Gastrocnemius medialis (tissue), 4 donors: Measurements from ENCODE around the gene ITPR3.

ENCODE experiments used
- CTCF ChIP-seq, 5 experiments: fragments of 450-650 bp in 3 of 5; fragments of 200-600 bp in 2 of 5; sonication (generic) in 2 of 5; IDR thresholded peaks in 4 of 5; conservative IDR thresholded peaks in 1 of 5; 1 replicate in 4 of 5; 2 replicates in 1 of 5; pipeline ENCODE4 v1.5.1; 2016 to 2019; ENCODE audit warnings: antibody characterized with exemption in 5 of 5, mild to moderate bottlenecking in 3 of 5, moderate library complexity in 3 of 5
- POLR2A ChIP-seq, 2 donors: fragments of 450-650 bp; IDR thresholded peaks; one replicate each; pipeline ENCODE4 v1.6.1; 2017; ENCODE audit warnings: antibody characterized with exemption in 2 of 2, mild to moderate bottlenecking in 2 of 2, moderate library complexity in 2 of 2

- TF ChIP-seq CTCF (IDR thresholded peaks at IDR 0.05 in 4 of 5, conservative IDR thresholded peaks at IDR 0.05 in 1 of 5) (no peak), POLR2A (IDR thresholded peaks at IDR 0.05) (no peak)
Observed at GRCh38 chr6:33686225-33686924, 65.3 kb downstream of the ITPR3 start.
